ENCODE results near the gene BBS1. TPM values are rescaled to one million over a fixed set of nuclear protein-coding genes. Genes with fewer than 3 reads are reported as not detected.

BBS1 gene
- total RNA-seq, 2 donors from 2014 or later, result 52.4 to 67.3 TPM

DNA sequence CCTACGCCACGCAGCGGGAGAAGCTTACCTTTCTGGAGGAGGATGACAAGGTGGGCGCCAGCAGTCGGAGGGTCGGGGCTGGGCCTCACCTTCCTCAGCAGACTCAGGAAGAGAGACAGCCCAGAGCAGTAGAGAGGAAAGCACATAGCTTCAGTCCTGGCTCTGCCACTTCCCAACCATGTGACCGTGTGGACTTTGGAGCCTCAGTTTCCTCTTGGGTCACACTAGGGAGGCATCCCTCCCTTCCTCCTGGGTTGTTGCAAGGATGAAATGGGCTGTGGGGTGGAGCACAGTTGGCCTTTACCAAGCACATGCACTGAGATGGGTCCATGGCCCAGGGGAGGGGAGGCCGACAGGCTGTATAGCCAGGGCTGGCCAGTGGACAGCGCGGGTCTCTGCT, 17.3 kb upstream of the BBS1 start:
- no peak overlapping the region for H3K27ac ChIP-seq (ENCODE audit: low read depth, low read length)
- 95 to 97% methylated on average over 6 to 10 of the region's 10 CpGs for WGBS, 2 experiments (ENCODE audit: insufficient coverage in 1 of 2, insufficient read length in 1 of 2)
- no peaks in the 10 kb centered on the region for H3K9me3 ChIP-seq (ENCODE audit: control insufficient read depth, low read length)
- H3K9ac ChIP-seq (ENCODE audit: extremely low read depth, low read length, poor library complexity, severe bottlenecking), result no peak overlapping the region
- Mint-ChIP-seq H3K4me3 (no peak overlapping the region), H3K9me3 (no peaks in the 10 kb centered on the region), H3K4me1 (peaks cover 3% of the 10 kb centered on the region), H3K27ac (no peak overlapping the region), H3K36me3 (ENCODE audit: low read depth) (peaks cover 56% of the 10 kb centered on the region), H3K27me3 (ENCODE audit: insufficient read depth) (no peaks in the 10 kb centered on the region)
- H3K4me3 ChIP-seq (ENCODE audit: low read length), result no peak overlapping the region
- TF ChIP-seq, protein P1, sequence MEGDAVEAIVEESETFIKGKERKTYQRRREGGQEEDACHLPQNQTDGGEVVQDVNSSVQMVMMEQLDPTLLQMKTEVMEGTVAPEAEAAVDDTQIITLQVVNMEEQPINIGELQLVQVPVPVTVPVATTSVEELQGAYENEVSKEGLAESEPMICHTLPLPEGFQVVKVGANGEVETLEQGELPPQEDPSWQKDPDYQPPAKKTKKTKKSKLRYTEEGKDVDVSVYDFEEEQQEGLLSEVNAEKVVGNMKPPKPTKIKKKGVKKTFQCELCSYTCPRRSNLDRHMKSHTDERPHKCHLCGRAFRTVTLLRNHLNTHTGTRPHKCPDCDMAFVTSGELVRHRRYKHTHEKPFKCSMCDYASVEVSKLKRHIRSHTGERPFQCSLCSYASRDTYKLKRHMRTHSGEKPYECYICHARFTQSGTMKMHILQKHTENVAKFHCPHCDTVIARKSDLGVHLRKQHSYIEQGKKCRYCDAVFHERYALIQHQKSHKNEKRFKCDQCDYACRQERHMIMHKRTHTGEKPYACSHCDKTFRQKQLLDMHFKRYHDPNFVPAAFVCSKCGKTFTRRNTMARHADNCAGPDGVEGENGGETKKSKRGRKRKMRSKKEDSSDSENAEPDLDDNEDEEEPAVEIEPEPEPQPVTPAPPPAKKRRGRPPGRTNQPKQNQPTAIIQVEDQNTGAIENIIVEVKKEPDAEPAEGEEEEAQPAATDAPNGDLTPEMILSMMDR (conservative IDR thresholded peaks at IDR 0.05), result no peak
- H3K4me1 ChIP-seq (ENCODE audit: control insufficient read depth, insufficient read depth, low read length), result no peaks in the 10 kb centered on the region
- peaks cover 56% of the 10 kb centered on the region for H3K36me3 ChIP-seq (ENCODE audit: control insufficient read depth, insufficient read depth, low read length)
- DNase-seq, result no peak
- no peaks in the 10 kb centered on the region for H3K27me3 ChIP-seq (ENCODE audit: control insufficient read depth, insufficient read depth, low read length, poor library complexity, severe bottlenecking)

GRCh38 chr11:66494458-66494857, 16.0 kb upstream of the BBS1 start:
- Histone ChIP-seq H3K27ac (ENCODE audit: low read depth, low read length) (no peak overlapping the region), H3K4me3 (ENCODE audit: low read length) (no peak overlapping the region), H3K36me3 (ENCODE audit: control insufficient read depth, insufficient read depth, low read length) (peaks cover 58% of the 10 kb centered on the region), H3K9ac (ENCODE audit: extremely low read depth, low read length, poor library complexity, severe bottlenecking) (no peak overlapping the region), H3K4me1 (ENCODE audit: control insufficient read depth, insufficient read depth, low read length) (no peaks in the 10 kb centered on the region), H3K27me3 (ENCODE audit: control insufficient read depth, insufficient read depth, low read length, poor library complexity, severe bottlenecking) (no peaks in the 10 kb centered on the region), H3K9me3 (ENCODE audit: control insufficient read depth, low read length) (no peaks in the 10 kb centered on the region)
- Mint-ChIP-seq H3K27ac (no peak overlapping the region), H3K36me3 (ENCODE audit: low read depth) (peaks cover 57% of the 10 kb centered on the region), H3K4me1 (peaks cover 3% of the 10 kb centered on the region), H3K4me3 (no peak overlapping the region), H3K27me3 (ENCODE audit: insufficient read depth) (no peaks in the 10 kb centered on the region), H3K9me3 (no peaks in the 10 kb centered on the region)
- no peak for DNase-seq
- 94 to 96% methylated on average over 6 to 7 of the region's 7 CpGs for WGBS, 2 experiments (ENCODE audit: insufficient coverage in 1 of 2, insufficient read length in 1 of 2)
- TF ChIP-seq, protein P1 (conservative IDR thresholded peaks at IDR 0.05), result no peak

- H3K27me3 Mint-ChIP-seq (ENCODE audit: insufficient read depth), result no peaks in the 10 kb centered on the region
- 86 to 92% methylated on average over 11 to 14 of the region's 14 CpGs for WGBS, 2 experiments (ENCODE audit: insufficient coverage in 1 of 2, insufficient read length in 1 of 2)
- H3K9me3 Mint-ChIP-seq, result no peaks in the 10 kb centered on the region
- no peak overlapping the region for H3K4me3 Mint-ChIP-seq
- H3K36me3 Mint-ChIP-seq (ENCODE audit: low read depth), result peaks cover 55% of the 10 kb centered on the region
- peaks cover 3% of the 10 kb centered on the region for H3K4me1 Mint-ChIP-seq
- H3K27me3 ChIP-seq (ENCODE audit: control insufficient read depth, insufficient read depth, low read length, poor library complexity, severe bottlenecking), result no peaks in the 10 kb centered on the region
- no peak overlapping the region for H3K4me3 ChIP-seq (ENCODE audit: low read length)
- no peaks in the 10 kb centered on the region for H3K9me3 ChIP-seq (ENCODE audit: control insufficient read depth, low read length)
- peaks cover 62% of the 10 kb centered on the region for H3K36me3 ChIP-seq (ENCODE audit: control insufficient read depth, insufficient read depth, low read length)
- TF ChIP-seq, protein P1 (conservative IDR thresholded peaks at IDR 0.05), result no peak
- H3K9ac ChIP-seq (ENCODE audit: extremely low read depth, low read length, poor library complexity, severe bottlenecking), result no peak overlapping the region
- DNase-seq, result peak; percentile 74
- H3K4me1 ChIP-seq (ENCODE audit: control insufficient read depth, insufficient read depth, low read length), result no peaks in the 10 kb centered on the region
- H3K27ac ChIP-seq (ENCODE audit: low read depth, low read length), result no peak overlapping the region
- no peak overlapping the region for H3K27ac Mint-ChIP-seq
Observed at GRCh38 chr11:66494935-66495334, 15.5 kb upstream of the BBS1 start.
